Bronchial epithelial cell (primary cell): ENCODE measurements around the gene PARL. TPM values are rescaled to one million over a fixed set of nuclear protein-coding genes. Genes with fewer than 3 reads are reported as not detected.
A peak's percentile ranks its signal among the peaks of the same experiment; 100 is the strongest.

Experiments used
- DNase-seq: peaks from one replicate; pipeline ENCODE4 v3.0.0-alpha.2; 2010; ENCODE audit warnings: low read depth
- FAIRE-seq: peaks from 2 replicates; lab custom pipeline; 2011; peaks lifted over from hg19 to GRCh38; lab: Jason Lieb, UNC
- H3K27me3 ChIP-seq: 2 replicates; pipeline ENCODE4 v1.5.1; 2011; ENCODE audit warnings: low read length; ENCODE audit not compliant: control insufficient read depth, insufficient read depth
- H3K36me3 ChIP-seq: 2 replicates; pipeline ENCODE4 v1.5.1; 2011; ENCODE audit warnings: low read length; ENCODE audit not compliant: control insufficient read depth, insufficient read depth
- H3K4me3 ChIP-seq: 2 replicates; pipeline ENCODE4 v1.5.1; 2011; ENCODE audit warnings: mild to moderate bottlenecking, low read depth, low read length, control low read depth
- total RNA-seq: library from RNA; depleted of rRNA; stranded (reverse); fragments of >200 nt; gene quantifications from 2 replicates; pipeline ENCODE4 v1.2.1, GENCODE V29; 2014
- TF ChIP-seq, protein P1 (sequence below): IDR thresholded peaks from 2 replicates; pipeline ENCODE4 v1.5.1; 2011; ENCODE audit warnings: mild to moderate bottlenecking, moderate library complexity, low read length, control low read depth, inconsistent platforms; ENCODE audit not compliant: insufficient read depth, severe bottlenecking

PARL gene
- total RNA-seq, 1 donor from 2014 or later, result 75.6 TPM

DNA sequence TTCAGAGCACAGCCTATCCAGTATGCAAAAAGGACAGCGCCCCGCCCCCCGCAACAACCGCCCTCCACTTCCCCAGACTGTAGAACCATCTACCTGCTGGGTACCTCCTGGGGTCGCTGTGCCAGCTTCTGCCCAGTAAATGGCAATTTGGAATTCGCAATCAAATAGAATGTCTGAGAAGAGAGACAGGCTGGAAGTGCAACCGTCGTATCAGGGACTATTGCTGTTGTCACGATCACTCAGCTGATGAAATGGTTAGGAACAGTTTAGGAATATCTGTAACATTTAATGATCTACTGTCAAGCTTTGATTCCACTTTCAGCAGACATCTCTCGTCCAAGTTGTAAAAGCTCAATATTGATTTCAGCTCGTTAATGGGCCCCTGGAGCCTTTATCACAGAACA, 13.3 kb upstream of the PARL start:
- Histone ChIP-seq H3K4me3 (no peak overlapping the region), H3K36me3 (no peaks in the 10 kb centered on the region), H3K27me3 (no peaks in the 10 kb centered on the region)
- no peak for DNase-seq
- TF ChIP-seq, protein P1, sequence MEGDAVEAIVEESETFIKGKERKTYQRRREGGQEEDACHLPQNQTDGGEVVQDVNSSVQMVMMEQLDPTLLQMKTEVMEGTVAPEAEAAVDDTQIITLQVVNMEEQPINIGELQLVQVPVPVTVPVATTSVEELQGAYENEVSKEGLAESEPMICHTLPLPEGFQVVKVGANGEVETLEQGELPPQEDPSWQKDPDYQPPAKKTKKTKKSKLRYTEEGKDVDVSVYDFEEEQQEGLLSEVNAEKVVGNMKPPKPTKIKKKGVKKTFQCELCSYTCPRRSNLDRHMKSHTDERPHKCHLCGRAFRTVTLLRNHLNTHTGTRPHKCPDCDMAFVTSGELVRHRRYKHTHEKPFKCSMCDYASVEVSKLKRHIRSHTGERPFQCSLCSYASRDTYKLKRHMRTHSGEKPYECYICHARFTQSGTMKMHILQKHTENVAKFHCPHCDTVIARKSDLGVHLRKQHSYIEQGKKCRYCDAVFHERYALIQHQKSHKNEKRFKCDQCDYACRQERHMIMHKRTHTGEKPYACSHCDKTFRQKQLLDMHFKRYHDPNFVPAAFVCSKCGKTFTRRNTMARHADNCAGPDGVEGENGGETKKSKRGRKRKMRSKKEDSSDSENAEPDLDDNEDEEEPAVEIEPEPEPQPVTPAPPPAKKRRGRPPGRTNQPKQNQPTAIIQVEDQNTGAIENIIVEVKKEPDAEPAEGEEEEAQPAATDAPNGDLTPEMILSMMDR, result no peak
- no peak for FAIRE-seq

DNA sequence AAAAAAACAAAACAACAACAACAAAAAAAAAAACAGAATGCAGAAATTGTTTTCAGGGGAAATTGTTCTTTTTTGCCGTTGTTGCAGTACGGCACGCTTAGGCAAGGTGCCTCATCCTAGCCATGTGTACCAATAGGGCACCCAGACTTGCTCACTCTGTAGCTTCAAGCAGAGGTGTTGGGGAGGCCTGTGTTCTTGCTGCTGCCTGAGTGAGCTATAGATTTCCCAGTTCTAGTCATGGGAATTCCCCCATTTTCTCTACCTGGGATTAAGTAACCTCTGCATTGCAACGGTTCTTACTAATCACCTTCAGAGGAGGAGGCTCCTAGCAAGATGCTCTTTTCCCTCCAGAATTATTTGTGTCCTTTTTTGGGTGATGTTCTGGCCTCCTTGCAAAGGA, 12.9 kb upstream of the PARL start:
- Histone ChIP-seq H3K27me3 (no peaks in the 10 kb centered on the region), H3K4me3 (no peak overlapping the region), H3K36me3 (no peaks in the 10 kb centered on the region)
- FAIRE-seq (no peak), DNase-seq (peak; percentile 77)
- TF ChIP-seq, protein P1, result no peak

DNA sequence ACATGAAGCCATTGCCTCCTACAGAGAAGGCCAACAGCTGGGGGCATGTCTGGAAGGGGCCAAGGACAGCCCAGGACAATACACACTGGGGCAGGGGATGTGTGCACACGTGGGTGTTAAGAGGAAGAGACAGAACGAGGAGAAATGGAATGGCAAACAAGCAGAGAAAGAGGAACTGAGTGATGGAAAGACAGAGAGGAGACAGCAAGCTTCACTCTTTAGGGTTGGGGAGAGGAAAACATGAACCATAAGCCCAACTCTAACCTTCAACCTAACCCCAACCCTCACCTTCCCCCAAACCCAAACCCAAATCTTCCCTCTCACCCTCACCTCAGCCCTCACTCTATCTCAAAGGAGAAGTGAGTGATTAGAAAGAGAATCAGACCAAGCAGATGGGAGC, 11.9 kb upstream of the PARL start:
- TF ChIP-seq, protein P1, result no peak
- H3K36me3 ChIP-seq, result no peaks in the 10 kb centered on the region
- peak; percentile 50 for FAIRE-seq

DNA sequence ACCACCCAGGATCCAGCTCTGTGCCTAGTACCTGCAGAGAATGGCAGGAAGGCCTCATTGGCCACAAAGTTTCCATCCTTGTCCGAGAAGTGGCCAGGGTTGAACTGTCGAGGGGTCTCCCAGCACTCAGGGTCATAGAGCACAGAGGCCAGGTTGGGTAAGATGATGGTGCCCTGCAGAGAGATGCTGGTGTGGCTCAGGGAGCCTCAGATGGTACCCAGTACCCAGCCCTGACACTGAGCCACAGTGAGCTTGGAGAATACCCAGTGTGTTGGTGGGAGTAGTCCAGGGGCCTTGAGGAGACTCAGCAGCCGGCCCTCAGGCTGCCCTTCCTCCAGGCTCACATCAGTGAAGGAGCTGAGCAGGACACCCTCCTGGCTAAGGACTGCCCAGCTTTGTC, 11.5 kb upstream of the PARL start:
- FAIRE-seq, result no peak

More for the DNA sequence above, 11.9 kb upstream of the PARL start:
- Histone ChIP-seq H3K27me3 (no peaks in the 10 kb centered on the region), H3K4me3 (no peak overlapping the region)
- no peak for DNase-seq

DNA sequence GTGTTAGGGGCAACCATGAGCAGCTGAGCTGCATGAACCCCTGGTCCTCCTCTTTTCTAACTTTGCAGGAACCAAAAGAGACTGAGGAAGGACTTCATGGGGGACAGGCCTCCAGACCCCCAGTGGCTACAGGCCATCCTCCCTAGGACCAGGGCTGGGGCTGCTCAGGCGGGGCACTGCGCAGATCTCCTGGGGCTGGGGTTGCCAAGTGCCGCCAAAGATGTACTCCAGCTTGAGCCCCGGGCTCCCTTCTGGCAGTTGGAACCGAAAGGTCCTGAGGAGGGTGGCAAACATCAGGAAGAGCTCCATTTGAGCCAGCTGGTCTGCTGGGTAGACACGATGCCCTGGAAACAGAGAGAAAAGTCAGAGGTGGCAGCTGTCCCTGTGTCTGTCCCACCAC, 11.1 kb upstream of the PARL start:
- FAIRE-seq, result no peak
- DNase-seq, result no peak
- Histone ChIP-seq H3K27me3 (no peaks in the 10 kb centered on the region), H3K4me3 (no peak overlapping the region), H3K36me3 (no peaks in the 10 kb centered on the region)
- TF ChIP-seq, protein P1, result no peak

More for the DNA sequence above, 11.5 kb upstream of the PARL start:
- DNase-seq, result no peak
- Histone ChIP-seq H3K4me3 (no peak overlapping the region), H3K36me3 (no peaks in the 10 kb centered on the region), H3K27me3 (no peaks in the 10 kb centered on the region)
- TF ChIP-seq, protein P1, result no peak

DNA sequence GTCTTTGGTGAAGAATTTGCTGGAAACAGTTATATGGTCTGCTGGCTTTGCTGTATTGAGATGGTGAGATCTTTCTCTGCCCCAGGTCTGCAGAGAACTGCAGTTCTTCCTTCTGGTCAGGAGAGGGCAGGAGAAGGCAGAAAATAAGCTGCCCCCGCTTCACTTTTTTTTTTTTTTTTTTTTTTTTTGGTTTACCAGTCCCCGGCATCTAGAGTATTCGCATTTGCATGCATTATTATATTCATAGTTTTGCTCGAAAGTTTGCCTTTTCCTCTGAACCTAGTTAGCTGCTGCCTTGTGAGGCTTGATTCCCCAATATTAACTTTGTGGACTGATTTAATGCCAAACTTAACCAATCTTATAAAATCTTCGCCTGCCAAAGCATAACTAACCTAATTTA, 10.6 kb upstream of the PARL start:
- Histone ChIP-seq H3K36me3 (no peaks in the 10 kb centered on the region), H3K4me3 (no peak overlapping the region), H3K27me3 (no peaks in the 10 kb centered on the region)
- DNase-seq, result peak; percentile 47
- no peak for FAIRE-seq
- TF ChIP-seq, protein P1, result peak; percentile 82
